SK-N-MC (cell line): ENCODE data around the gene PRPF31.

Source experiments
- EZH2 ChIP-seq: fragments of 200-600 bp; sonication (generic); IDR thresholded peaks from one replicate; pipeline ENCODE4 v1.6.1; 2017; ENCODE audit warnings: antibody characterized with exemption
- POLR2AphosphoS5 ChIP-seq: IDR thresholded peaks from 2 replicates; pipeline ENCODE4 v1.6.1; 2012; ENCODE audit warnings: mild to moderate bottlenecking, low read depth, low read length, borderline replicate concordance

DNA sequence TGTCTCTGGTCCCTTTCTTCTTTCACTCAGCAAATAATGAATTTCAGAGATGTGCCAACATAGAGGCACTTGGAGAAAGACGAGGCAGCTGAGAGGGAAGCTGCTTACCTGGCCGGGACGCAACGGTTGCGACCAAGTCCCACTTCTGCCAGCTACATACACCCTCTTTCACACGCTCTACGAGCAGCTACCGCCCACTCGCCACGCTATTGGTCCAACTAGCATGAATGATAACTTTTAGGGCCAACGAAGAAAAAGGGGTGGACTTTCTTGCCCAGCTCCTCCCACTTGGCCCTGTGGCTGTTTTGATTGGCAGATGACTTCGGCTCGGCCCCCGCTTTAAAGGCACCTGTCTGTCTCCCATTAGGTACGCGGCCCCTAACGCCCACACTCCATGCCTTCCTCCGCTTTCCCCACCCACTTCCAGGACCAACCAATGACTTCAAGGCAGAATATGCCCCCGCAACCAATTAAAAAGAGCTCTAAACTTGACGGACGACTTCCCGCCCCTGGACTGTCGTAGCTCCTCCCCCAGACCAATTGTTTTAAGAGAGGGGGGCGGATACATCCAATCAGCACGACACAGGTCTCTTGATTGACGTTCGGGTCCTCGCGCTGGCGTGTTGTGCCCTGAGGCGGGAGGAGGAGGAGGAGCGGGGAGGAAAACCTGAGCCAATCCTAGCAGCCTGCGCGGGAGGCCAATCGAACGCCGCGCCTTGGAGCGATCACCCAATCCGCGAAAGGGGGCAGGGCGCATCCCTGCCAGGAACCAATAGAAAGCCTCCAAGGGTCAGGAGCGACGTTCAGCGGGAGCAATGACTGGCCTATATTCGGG is 21.5 kb downstream of the PRPF31 start:
- no peak for TF ChIP-seq EZH2
- TF ChIP-seq POLR2AphosphoS5, result peak; percentile 86
